Suprapubic skin (tissue), 4 donors: ENCODE results near the gene TRDN. TPM values are rescaled to one million over a fixed set of nuclear protein-coding genes. Genes with fewer than 3 reads are reported as not detected.

Experiments used
- DNase-seq, 2 donors: peaks; one replicate each; pipeline ENCODE4 v3.0.0-alpha.2; 2019; ENCODE audit warnings: low spot score in 2 of 2
- H3K27ac ChIP-seq: fragments of 200-600 bp; sonication (generic); one replicate; pipeline ENCODE4 v1.5.1; 2019
- H3K27me3 ChIP-seq: fragments of 200-600 bp; sonication (generic); one replicate; pipeline ENCODE4 v1.5.1; 2019
- H3K36me3 ChIP-seq: fragments of 200-600 bp; sonication (generic); one replicate; pipeline ENCODE4 v1.5.1; 2019
- H3K4me1 ChIP-seq: fragments of 200-600 bp; sonication (generic); one replicate; pipeline ENCODE4 v1.5.1; 2019
- H3K4me3 ChIP-seq: fragments of 200-600 bp; sonication (generic); one replicate; pipeline ENCODE4 v1.5.1; 2019; ENCODE audit warnings: mild to moderate bottlenecking
- H3K9me3 ChIP-seq: fragments of 200-600 bp; sonication (generic); one replicate; pipeline ENCODE4 v1.5.1; 2019
- EP300 ChIP-seq: sonication (generic); formaldehyde crosslinking; IDR thresholded peaks from one replicate; pipeline ENCODE4 v1.6.1; 2017; ENCODE audit warnings: antibody characterized with exemption
- POLR2A ChIP-seq, 2 donors: fragments of 450-650 bp; IDR thresholded peaks; one replicate each; pipeline ENCODE4 v1.6.1; 2017; ENCODE audit warnings: antibody characterized with exemption in 2 of 2, mild to moderate bottlenecking in 2 of 2, moderate library complexity in 2 of 2
- POLR2AphosphoS5 ChIP-seq, 3 donors: sonication (generic); formaldehyde crosslinking; IDR thresholded peaks; one replicate each; pipeline ENCODE4 v1.6.1; 2017; ENCODE audit warnings: antibody characterized with exemption in 3 of 3
- WGBS: methylation state at CpG from one replicate; pipeline ENCODE4 v1.1.5; 2018; 5-methylcytosine and 5-hydroxymethylcytosine counted together
- total RNA-seq, 4 donors: library from RNA; depleted of rRNA; stranded (reverse); fragments of >200 nt; gene quantifications; one replicate each; pipeline ENCODE4 v1.1.0, GENCODE V29; 2016
- TF ChIP-seq, protein P1 (sequence below), 2 donors: fragments of 200-600 bp in 1 of 2; fragments of 450-650 bp in 1 of 2; sonication (generic) in 1 of 2; IDR thresholded peaks; one replicate each; pipeline ENCODE4 v1.5.1; 2016 to 2019; ENCODE audit warnings: antibody characterized with exemption in 2 of 2, mild to moderate bottlenecking in 1 of 2, moderate library complexity in 1 of 2

The TRDN gene
- total RNA-seq, 4 donors from 2014 or later, result not detected

DNA sequence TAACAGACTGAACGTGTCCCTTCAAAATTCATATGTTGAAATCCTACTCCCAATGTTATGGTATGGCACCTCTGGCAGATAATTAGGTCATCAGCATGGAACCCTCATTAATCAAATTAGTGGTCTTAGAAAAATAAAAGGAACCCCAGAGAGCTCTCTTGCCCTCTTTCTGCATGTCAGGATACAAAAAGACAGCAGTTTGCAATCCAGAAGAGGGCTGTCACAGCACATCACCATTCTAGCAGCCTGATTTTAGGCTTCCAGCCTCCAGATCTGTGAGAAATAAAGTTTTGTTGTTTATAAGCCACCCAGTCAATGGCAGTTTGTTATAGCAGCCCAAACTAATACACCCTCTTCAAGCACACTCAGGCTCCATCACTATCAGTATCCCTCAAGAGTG, 292.9 kb downstream of the TRDN start:
- no peak for DNase-seq
- Histone ChIP-seq H3K27ac (no peak overlapping the region), H3K9me3 (no peaks in the 10 kb centered on the region), H3K27me3 (no peaks in the 10 kb centered on the region), H3K4me1 (no peaks in the 10 kb centered on the region), H3K36me3 (no peaks in the 10 kb centered on the region), H3K4me3 (no peak overlapping the region)
- TF ChIP-seq EP300, result no peak
- no peak for TF ChIP-seq POLR2A (IDR thresholded peaks at IDR 0.05)
- TF ChIP-seq, protein P1, sequence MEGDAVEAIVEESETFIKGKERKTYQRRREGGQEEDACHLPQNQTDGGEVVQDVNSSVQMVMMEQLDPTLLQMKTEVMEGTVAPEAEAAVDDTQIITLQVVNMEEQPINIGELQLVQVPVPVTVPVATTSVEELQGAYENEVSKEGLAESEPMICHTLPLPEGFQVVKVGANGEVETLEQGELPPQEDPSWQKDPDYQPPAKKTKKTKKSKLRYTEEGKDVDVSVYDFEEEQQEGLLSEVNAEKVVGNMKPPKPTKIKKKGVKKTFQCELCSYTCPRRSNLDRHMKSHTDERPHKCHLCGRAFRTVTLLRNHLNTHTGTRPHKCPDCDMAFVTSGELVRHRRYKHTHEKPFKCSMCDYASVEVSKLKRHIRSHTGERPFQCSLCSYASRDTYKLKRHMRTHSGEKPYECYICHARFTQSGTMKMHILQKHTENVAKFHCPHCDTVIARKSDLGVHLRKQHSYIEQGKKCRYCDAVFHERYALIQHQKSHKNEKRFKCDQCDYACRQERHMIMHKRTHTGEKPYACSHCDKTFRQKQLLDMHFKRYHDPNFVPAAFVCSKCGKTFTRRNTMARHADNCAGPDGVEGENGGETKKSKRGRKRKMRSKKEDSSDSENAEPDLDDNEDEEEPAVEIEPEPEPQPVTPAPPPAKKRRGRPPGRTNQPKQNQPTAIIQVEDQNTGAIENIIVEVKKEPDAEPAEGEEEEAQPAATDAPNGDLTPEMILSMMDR (IDR thresholded peaks at IDR 0.05), result no peak
- no peak for TF ChIP-seq POLR2AphosphoS5 (IDR thresholded peaks at IDR 0.05)
- WGBS, result 51% methylated on average over 1 of the region's 1 CpG

DNA sequence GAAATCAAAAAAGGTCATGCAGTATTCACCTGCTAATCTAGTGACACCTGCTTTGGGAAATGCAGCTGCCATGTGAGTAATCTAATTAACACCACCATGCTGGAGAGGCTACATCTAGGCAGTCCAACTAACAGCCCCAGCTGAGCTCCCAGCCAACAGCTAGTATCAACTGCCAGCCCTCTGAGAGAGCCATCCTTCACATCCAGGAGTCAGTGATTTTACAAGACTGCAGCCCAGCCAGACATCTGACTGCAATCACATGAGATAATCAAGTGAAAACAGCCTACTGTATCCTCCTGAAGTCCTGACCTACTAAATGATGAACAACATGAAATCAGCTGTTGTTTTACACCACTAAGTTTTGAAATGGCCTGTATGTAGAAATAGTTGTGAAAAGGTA, 298.4 kb downstream of the TRDN start:
- H3K4me1 ChIP-seq, result no peaks in the 10 kb centered on the region
- H3K4me3 ChIP-seq, result no peak overlapping the region
- no peaks in the 10 kb centered on the region for H3K9me3 ChIP-seq
- H3K27ac ChIP-seq, result no peak overlapping the region
- TF ChIP-seq EP300 (no peak), POLR2AphosphoS5 (IDR thresholded peaks at IDR 0.05) (no peak), POLR2A (IDR thresholded peaks at IDR 0.05) (no peak)
- TF ChIP-seq, protein P1 (IDR thresholded peaks at IDR 0.05), result no peak
- H3K27me3 ChIP-seq, result no peaks in the 10 kb centered on the region
- DNase-seq, result no peak
- no peaks in the 10 kb centered on the region for H3K36me3 ChIP-seq

- WGBS, result 22% methylated on average over 3 of the region's 3 CpGs
- TF ChIP-seq POLR2A (IDR thresholded peaks at IDR 0.05), result no peak
- no peak for TF ChIP-seq EP300
- TF ChIP-seq, protein P1 (IDR thresholded peaks at IDR 0.05), result no peak
- no peak for TF ChIP-seq POLR2AphosphoS5 (IDR thresholded peaks at IDR 0.05)
- H3K36me3 ChIP-seq, result no peaks in the 10 kb centered on the region
These were observed 303.6 kb downstream of the TRDN start for GRCh38 chr6:123333000-123333756.

DNA sequence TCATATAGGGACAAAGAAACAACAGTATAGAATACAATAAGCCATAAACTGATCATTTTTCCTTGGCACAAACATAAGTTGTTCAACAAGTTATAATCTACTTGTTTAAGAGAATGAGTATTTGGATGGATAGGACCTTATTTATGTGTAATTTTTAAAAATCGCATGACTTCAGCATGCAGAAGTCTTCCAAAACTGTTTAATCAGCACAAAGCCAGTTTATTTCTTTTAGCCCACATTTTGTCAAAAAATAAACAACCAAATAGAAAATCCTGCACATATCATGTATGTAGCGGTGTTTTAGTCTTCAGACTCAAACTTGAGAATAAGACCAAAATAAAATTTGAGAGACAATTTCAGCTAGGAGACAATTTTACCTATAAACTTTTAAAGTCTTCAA, 304.7 kb downstream of the TRDN start:
- Histone ChIP-seq H3K4me1 (no peaks in the 10 kb centered on the region), H3K27ac (no peak overlapping the region), H3K9me3 (no peaks in the 10 kb centered on the region), H3K36me3 (no peaks in the 10 kb centered on the region), H3K27me3 (no peaks in the 10 kb centered on the region), H3K4me3 (no peak overlapping the region)
- TF ChIP-seq EP300 (no peak), POLR2A (IDR thresholded peaks at IDR 0.05) (no peak), POLR2AphosphoS5 (IDR thresholded peaks at IDR 0.05) (no peak)
- TF ChIP-seq, protein P1 (IDR thresholded peaks at IDR 0.05), result no peak
- no peak for DNase-seq
- 90% methylated on average over 2 of the region's 2 CpGs for WGBS

More at GRCh38 chr6:123333000-123333756, 303.6 kb downstream of the TRDN start:
- Histone ChIP-seq H3K4me3 (no peak overlapping the region), H3K27ac (no peak overlapping the region), H3K27me3 (no peaks in the 10 kb centered on the region), H3K4me1 (no peaks in the 10 kb centered on the region), H3K9me3 (no peaks in the 10 kb centered on the region)
- no peak for DNase-seq

DNA sequence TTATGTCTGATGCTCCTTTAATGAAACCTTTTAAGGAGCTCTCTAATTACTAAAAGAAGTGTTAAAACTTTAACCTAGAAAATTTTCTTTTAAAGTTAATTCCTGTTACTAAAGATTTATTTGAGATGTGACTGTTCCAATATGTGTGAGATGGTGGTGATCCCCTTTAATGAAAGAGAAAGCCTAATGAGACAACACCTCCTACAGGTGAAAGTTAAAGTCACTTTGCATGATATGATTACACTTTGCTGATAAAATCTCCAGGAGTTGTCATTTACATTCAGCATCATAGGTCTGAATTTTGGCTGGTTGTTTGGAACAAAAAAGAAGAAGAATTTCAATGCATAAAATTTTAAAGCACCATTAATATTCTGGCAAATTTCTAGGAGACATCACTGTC, 307.4 kb downstream of the TRDN start:
- DNase-seq, result no peak
- TF ChIP-seq POLR2A (IDR thresholded peaks at IDR 0.05), result no peak
- TF ChIP-seq, protein P1 (IDR thresholded peaks at IDR 0.05), result no peak
- no peak for TF ChIP-seq POLR2AphosphoS5 (IDR thresholded peaks at IDR 0.05)
- no peak for TF ChIP-seq EP300
- no peak overlapping the region for H3K4me3 ChIP-seq

More for the DNA sequence above, 307.4 kb downstream of the TRDN start:
- no peaks in the 10 kb centered on the region for H3K27me3 ChIP-seq
- no peak overlapping the region for H3K27ac ChIP-seq
- H3K36me3 ChIP-seq, result no peaks in the 10 kb centered on the region
- no peaks in the 10 kb centered on the region for H3K4me1 ChIP-seq
- no peaks in the 10 kb centered on the region for H3K9me3 ChIP-seq
